Measurements from ENCODE around the gene MAN2B1.

DNA sequence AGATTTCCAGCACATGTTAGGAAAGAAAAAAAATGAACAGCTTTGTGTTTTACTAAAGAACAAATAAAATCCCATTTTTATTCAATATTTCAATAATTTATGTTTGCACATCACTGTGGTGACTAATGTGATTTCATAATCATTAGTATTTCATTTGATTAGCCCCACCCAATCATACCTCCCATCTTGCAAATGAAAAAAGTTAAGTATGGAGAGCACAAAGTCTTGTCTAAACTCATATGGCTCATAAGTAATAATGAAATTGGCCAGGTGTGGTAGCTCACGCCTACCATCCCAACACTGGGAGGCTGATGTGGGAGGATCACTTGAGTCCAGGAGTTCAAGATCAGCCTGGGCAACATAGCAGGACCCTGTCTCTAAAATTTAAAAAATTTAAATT, 59.7 kb downstream of the MAN2B1 start:
- no peak for TF ChIP-seq POLR2A (IDR thresholded peaks at IDR 0.05)
- TF ChIP-seq, protein P1, sequence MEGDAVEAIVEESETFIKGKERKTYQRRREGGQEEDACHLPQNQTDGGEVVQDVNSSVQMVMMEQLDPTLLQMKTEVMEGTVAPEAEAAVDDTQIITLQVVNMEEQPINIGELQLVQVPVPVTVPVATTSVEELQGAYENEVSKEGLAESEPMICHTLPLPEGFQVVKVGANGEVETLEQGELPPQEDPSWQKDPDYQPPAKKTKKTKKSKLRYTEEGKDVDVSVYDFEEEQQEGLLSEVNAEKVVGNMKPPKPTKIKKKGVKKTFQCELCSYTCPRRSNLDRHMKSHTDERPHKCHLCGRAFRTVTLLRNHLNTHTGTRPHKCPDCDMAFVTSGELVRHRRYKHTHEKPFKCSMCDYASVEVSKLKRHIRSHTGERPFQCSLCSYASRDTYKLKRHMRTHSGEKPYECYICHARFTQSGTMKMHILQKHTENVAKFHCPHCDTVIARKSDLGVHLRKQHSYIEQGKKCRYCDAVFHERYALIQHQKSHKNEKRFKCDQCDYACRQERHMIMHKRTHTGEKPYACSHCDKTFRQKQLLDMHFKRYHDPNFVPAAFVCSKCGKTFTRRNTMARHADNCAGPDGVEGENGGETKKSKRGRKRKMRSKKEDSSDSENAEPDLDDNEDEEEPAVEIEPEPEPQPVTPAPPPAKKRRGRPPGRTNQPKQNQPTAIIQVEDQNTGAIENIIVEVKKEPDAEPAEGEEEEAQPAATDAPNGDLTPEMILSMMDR (IDR thresholded peaks at IDR 0.05): no peak
